A673 (cell line): ENCODE data around the gene TGM6.

Experiments
- EZH2 ChIP-seq: fragments of 200-600 bp; sonication (generic); IDR thresholded peaks from 2 replicates; pipeline ENCODE4 v1.6.1; 2017; ENCODE audit warnings: borderline replicate concordance, low read depth, mild to moderate bottlenecking, mixed read lengths, antibody characterized with exemption, low read length; ENCODE audit not compliant: poor library complexity, severe bottlenecking
- TF ChIP-seq, protein P1 (sequence below): fragments of 300-800, 200-600 bp; sonication (generic); conservative IDR thresholded peaks from 2 replicates; pipeline ENCODE4 v1.5.1; 2017; ENCODE audit warnings: low read depth, mild to moderate bottlenecking, antibody characterized with exemption, low read length, moderate library complexity, mixed read lengths

DNA sequence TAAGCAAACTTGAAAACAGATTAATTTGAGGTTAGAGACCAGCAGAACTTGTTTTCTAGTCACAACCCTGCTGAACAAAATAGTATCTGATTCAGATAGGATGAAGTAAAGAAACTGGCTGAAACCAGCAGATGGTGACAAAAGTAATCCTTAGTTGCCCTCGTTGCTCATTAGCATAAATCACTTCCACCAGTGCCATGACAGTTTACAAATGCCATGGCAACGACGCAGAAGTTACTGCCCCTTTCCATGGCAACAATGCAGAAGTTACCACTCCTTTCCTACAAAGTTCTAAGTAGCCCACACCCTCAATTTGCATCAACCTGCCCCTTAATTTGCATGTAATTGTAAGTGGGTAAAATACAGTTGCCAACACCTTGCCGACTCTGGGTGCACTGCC, 66.1 kb downstream of the TGM6 start:
- TF ChIP-seq, protein P1, sequence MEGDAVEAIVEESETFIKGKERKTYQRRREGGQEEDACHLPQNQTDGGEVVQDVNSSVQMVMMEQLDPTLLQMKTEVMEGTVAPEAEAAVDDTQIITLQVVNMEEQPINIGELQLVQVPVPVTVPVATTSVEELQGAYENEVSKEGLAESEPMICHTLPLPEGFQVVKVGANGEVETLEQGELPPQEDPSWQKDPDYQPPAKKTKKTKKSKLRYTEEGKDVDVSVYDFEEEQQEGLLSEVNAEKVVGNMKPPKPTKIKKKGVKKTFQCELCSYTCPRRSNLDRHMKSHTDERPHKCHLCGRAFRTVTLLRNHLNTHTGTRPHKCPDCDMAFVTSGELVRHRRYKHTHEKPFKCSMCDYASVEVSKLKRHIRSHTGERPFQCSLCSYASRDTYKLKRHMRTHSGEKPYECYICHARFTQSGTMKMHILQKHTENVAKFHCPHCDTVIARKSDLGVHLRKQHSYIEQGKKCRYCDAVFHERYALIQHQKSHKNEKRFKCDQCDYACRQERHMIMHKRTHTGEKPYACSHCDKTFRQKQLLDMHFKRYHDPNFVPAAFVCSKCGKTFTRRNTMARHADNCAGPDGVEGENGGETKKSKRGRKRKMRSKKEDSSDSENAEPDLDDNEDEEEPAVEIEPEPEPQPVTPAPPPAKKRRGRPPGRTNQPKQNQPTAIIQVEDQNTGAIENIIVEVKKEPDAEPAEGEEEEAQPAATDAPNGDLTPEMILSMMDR: no peak
- no peak for TF ChIP-seq EZH2
